RWPE2 (cell line): ENCODE measurements around the gene LRRC8C.
"Not testable (repeated sequence)": the region's sequence is repeated elsewhere in the genome, so short reads cannot be mapped to it uniquely, and the experiment has no call there.

Source experiments
- ATAC-seq: fragments of 200-7000 bp; cut with Tn5 transposase; 3 replicates; pipeline ENCODE4 v1.9.1; 2021; ENCODE audit warnings: low read depth
- DNase-seq: peaks from one replicate; pipeline ENCODE4 v3.0.0-alpha.2; 2020; ENCODE audit warnings: low spot score
- H3K27ac ChIP-seq: fragments of 450-650 bp; 2 replicates; pipeline ENCODE4 v1.5.1; 2017; ENCODE audit warnings: mild to moderate bottlenecking; ENCODE audit not compliant: poor library complexity, severe bottlenecking
- H3K27me3 ChIP-seq: fragments of 250-450 bp; sonication (Bioruptor Pico); 2 replicates; pipeline ENCODE4 v1.5.1; 2021; ENCODE audit warnings: mild to moderate bottlenecking, moderate library complexity; ENCODE audit not compliant: insufficient read depth, poor library complexity, severe bottlenecking
- H3K36me3 ChIP-seq: fragments of 250-450 bp; sonication (Bioruptor Pico); 2 replicates; pipeline ENCODE4 v1.5.1; 2020; ENCODE audit warnings: low read depth, mild to moderate bottlenecking, moderate library complexity
- H3K4me1 ChIP-seq: fragments of 250-450 bp; sonication (Bioruptor Pico); 2 replicates; pipeline ENCODE4 v1.5.1; 2021; ENCODE audit warnings: mild to moderate bottlenecking, moderate library complexity; ENCODE audit not compliant: insufficient read depth, poor library complexity, severe bottlenecking
- H3K4me3 ChIP-seq: fragments of 250-450 bp; sonication (Bioruptor Pico); 2 replicates; pipeline ENCODE4 v1.5.1; 2021; ENCODE audit warnings: mild to moderate bottlenecking, moderate library complexity; ENCODE audit not compliant: severe bottlenecking
- H3K9me3 ChIP-seq: fragments of 250-450 bp; sonication (Bioruptor Pico); 2 replicates; pipeline ENCODE4 v1.5.1; 2021; ENCODE audit warnings: mild to moderate bottlenecking, moderate library complexity; ENCODE audit not compliant: severe bottlenecking
- TF ChIP-seq, protein P1 (sequence below): fragments of 450-650 bp; IDR thresholded peaks from one replicate; pipeline ENCODE4 v1.5.1; 2017; ENCODE audit warnings: mild to moderate bottlenecking, moderate library complexity; ENCODE audit not compliant: poor library complexity, severe bottlenecking

LRRC8C gene

DNA sequence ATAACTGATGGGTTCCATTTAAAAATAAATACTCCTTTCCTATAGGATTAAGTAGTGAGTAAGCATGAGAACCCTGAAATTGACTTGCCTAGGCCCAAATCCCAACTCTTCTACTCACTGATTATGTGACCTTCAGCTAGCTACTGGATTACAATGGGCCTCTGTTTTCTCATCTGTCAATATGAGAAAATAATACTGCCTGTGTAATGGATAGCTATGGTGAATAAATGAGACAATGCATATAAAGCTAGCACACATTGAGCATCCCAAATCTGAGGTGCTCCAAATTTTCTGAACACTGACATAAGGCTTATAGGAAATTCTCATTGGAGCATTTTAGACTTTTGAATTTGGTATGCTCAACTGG is 5.3 kb upstream of the LRRC8C start:
- TF ChIP-seq, protein P1, sequence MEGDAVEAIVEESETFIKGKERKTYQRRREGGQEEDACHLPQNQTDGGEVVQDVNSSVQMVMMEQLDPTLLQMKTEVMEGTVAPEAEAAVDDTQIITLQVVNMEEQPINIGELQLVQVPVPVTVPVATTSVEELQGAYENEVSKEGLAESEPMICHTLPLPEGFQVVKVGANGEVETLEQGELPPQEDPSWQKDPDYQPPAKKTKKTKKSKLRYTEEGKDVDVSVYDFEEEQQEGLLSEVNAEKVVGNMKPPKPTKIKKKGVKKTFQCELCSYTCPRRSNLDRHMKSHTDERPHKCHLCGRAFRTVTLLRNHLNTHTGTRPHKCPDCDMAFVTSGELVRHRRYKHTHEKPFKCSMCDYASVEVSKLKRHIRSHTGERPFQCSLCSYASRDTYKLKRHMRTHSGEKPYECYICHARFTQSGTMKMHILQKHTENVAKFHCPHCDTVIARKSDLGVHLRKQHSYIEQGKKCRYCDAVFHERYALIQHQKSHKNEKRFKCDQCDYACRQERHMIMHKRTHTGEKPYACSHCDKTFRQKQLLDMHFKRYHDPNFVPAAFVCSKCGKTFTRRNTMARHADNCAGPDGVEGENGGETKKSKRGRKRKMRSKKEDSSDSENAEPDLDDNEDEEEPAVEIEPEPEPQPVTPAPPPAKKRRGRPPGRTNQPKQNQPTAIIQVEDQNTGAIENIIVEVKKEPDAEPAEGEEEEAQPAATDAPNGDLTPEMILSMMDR: no peak
- DNase-seq: no peak
- H3K27ac ChIP-seq: no peak overlapping the region

DNA sequence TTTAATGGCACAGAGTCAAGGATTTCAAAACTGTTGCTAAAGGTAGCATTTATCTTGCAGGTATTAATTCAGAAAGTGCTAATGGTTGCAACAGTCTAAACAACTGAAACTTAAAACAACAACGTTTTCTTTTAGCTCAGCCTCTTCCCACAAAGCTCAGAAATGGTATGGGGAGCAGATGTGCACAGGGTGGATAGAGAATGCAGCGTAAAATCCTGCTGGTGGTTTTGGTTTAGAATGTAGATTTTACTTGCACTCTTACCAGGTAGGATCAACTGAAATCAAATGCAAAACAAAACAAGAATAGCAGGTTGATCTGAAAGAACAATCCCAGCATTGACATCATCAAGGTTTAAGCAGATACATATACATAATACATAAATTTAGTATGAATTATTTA is 3.8 kb upstream of the LRRC8C start:
- no peak for DNase-seq
- TF ChIP-seq, protein P1: no peak
- H3K36me3 ChIP-seq: no peaks in the 10 kb centered on the region
- no peaks in the 10 kb centered on the region for H3K9me3 ChIP-seq
- no peak for ATAC-seq
- no peaks in the 10 kb centered on the region for H3K27me3 ChIP-seq
- H3K4me1 ChIP-seq: no peaks in the 10 kb centered on the region
- H3K27ac ChIP-seq: no peak overlapping the region
- no peak overlapping the region for H3K4me3 ChIP-seq

More for the DNA sequence above, 5.3 kb upstream of the LRRC8C start:
- Histone ChIP-seq H3K36me3 (no peaks in the 10 kb centered on the region), H3K4me3 (no peak overlapping the region), H3K9me3 (no peaks in the 10 kb centered on the region), H3K27me3 (no peaks in the 10 kb centered on the region), H3K4me1 (no peaks in the 10 kb centered on the region)
- no peak for ATAC-seq

- H3K36me3 ChIP-seq, DNase-seq, H3K27me3 ChIP-seq, H3K4me1 ChIP-seq, H3K4me3 ChIP-seq, ATAC-seq, H3K27ac ChIP-seq, H3K9me3 ChIP-seq: not testable (repeated sequence)
These were observed 3.3 kb upstream of the LRRC8C start for GRCh38 chr1:89629600-89629999.

DNA sequence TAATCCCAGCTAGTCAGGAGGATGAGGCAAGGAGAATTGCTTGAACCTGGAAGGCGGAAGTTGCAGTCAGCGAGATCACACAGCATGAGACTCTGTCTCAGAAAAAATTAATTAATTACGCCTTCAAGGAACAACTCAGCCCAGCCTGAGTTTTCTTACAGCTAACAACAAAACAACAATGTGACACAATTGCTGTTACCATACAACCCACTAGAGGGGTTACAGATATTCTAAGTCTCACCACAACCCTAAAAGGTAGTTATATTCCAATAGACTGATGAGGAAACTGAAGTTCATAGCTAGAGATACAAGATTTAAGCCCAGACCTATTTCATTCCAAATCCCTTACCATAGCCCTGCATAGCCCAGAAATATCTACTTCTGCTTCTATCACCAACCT is 2.9 kb upstream of the LRRC8C start:
- H3K9me3 ChIP-seq: no peaks in the 10 kb centered on the region
- peaks cover 4% of the 10 kb centered on the region for H3K4me1 ChIP-seq
- ATAC-seq: no peak
- TF ChIP-seq, protein P1: no peak
- no peak overlapping the region for H3K27ac ChIP-seq
- no peak overlapping the region for H3K4me3 ChIP-seq
- no peaks in the 10 kb centered on the region for H3K27me3 ChIP-seq
- no peaks in the 10 kb centered on the region for H3K36me3 ChIP-seq
- DNase-seq: no peak

GRCh38 chr1:89631816-89632656 is 884 bp upstream of the LRRC8C start:
- peak overlapping the region; percentile 79 for H3K4me3 ChIP-seq
- ATAC-seq: no peak
- no peak for DNase-seq
- no peaks in the 10 kb centered on the region for H3K36me3 ChIP-seq
- TF ChIP-seq, protein P1: no peak
- H3K27me3 ChIP-seq: no peaks in the 10 kb centered on the region
- H3K4me1 ChIP-seq: peaks cover 24% of the 10 kb centered on the region
- no peaks in the 10 kb centered on the region for H3K9me3 ChIP-seq
- H3K27ac ChIP-seq: peak overlapping the region; percentile 96
